Effector memory CD8-positive, alpha-beta T cell (primary cell): ENCODE results near the gene LFNG.

ENCODE experiments used
- ATAC-seq: fragments of 150-1000 bp; cut with Tn5 transposase; replicated peaks from 2 replicates; pipeline ENCODE4 v1.10.0; 2021; ENCODE audit warnings: mild to moderate bottlenecking, moderate library complexity
- DNase-seq, 3 experiments: peaks; one replicate each; pipeline ENCODE4 v3.0.0; 2021
- H3K27ac Mint-ChIP-seq, 2 donors: one replicate each; pipeline ENCODE4 v1.8.0; 2022; ENCODE audit warnings: mild to moderate bottlenecking in 2 of 2, mixed read lengths in 2 of 2, moderate library complexity in 2 of 2
- H3K27me3 Mint-ChIP-seq, 2 donors: one replicate each; pipeline ENCODE4 v1.8.0; 2022; ENCODE audit warnings: mixed read lengths in 2 of 2
- H3K36me3 Mint-ChIP-seq: one replicate; pipeline ENCODE4 v1.8.0; 2022; ENCODE audit warnings: mild to moderate bottlenecking, moderate library complexity, mixed read lengths; ENCODE audit not compliant: insufficient read depth
- H3K4me1 Mint-ChIP-seq, 2 donors: one replicate each; pipeline ENCODE4 v1.8.0; 2022; ENCODE audit warnings: low read depth in 2 of 2, mixed read lengths in 2 of 2
- H3K4me3 Mint-ChIP-seq, 2 donors: one replicate each; pipeline ENCODE4 v1.8.0; 2022; ENCODE audit warnings: mild to moderate bottlenecking in 2 of 2, mixed read lengths in 2 of 2, moderate library complexity in 2 of 2
- H3K9me3 Mint-ChIP-seq, 2 donors: one replicate each; pipeline ENCODE4 v1.8.0; 2022; ENCODE audit warnings: mixed read lengths in 2 of 2

The LFNG gene

DNA sequence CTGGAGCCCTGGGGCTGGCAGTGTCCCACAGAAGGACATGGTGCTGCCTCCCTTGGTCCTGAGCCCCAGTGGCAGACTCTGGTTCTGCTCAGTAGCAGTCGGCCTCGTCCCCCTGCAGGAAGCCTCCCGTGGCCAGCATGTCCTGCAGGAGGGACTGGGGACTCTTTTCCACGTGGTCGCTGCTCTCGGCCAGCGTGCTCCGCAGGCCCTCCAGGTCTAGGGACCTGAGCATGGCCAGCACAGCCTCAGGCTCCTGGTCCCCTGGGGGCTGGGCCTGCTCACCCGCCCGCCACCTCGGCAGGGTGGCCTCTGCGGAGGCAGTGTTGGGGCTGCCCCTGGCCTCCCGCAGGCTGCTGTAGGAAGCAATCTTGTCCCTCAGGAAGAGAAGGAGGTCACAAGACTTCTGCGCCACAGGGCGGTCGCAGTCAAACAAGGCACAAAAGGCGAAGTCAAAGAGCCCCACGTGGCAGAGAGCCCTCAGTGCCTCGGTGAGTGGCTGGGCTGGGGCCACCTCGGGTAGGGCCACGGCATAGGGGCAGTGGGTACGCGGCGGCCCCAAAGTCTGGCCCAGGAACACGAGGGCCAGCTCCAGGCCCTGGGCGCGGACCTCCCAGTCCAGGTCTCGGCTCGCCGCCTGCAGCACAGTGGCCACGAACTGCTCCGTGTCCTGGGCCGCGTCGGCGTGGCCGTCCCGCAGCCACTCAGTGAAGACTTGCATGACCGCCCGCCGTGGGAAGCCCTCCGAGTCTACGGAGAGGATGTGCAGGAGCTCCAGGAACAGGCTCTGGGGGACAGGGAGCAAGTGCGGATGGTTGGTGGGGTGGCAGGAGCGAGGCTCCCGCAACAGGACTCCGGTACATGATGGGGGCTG, 18.6 kb downstream of the LFNG start:
- DNase-seq (no peak), ATAC-seq (no peak)
- Mint-ChIP-seq H3K36me3 (peaks cover 81% of the 10 kb centered on the region), H3K4me1 (peaks cover 0 to 3% of the 10 kb centered on the region in 2 donors), H3K27ac (peak overlapping the region in 1 of 2 donors; percentile 90), H3K27me3 (no peaks in the 10 kb centered on the region), H3K4me3 (no peak overlapping the region), H3K9me3 (no peaks in the 10 kb centered on the region)

DNA sequence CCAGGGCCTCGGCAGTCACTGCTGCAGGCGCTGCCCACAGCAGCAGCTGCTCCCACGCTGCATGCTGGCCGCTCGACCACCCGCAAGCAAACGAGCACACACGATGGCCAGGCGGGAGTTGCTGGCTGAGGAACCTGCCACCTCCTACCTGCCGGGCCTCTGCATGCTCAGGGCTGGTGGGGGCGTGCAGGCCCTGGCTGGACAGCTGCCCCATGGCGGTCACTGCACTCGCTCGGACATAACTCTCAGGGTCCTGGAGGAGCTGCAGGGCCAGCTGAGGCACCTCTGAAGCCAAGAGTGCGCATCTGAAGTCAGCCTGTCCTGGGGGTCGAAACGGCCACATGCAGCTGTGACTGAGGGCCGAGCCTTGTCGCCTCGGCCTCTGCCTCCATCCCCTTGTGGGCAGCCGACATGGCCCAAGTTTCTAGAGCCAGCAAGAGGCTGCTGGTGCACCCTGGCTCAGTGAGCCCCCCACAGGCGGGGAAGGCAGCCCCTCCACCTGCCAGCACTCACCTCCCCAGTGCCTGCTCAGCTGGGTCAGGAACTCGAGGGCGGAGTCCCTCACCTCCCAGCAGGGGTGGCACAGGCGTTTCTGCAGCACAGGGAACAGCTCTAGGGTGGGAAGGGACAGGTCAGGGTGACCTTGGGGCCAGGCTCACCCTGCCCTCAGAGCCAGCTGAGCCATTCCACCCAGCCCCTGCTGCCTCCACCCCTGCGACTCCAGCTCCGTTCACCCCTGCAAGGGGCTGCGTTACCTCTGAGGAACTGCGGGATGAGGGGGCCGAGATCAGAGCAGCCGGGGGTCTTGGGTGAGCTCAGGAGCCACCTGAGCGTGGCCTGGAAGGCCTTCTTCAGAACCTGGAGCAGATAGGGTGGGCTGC, 19.7 kb downstream of the LFNG start:
- DNase-seq (no peak), ATAC-seq (no peak)
- H3K27ac Mint-ChIP-seq = peak overlapping the region in 1 of 2 donors; percentile 90
- peaks cover 88% of the 10 kb centered on the region for H3K36me3 Mint-ChIP-seq
- H3K4me1 Mint-ChIP-seq = peaks cover 0 to 3% of the 10 kb centered on the region in 2 donors
- H3K9me3 Mint-ChIP-seq = no peaks in the 10 kb centered on the region
- H3K27me3 Mint-ChIP-seq = no peaks in the 10 kb centered on the region
- peak overlapping the region in 1 of 2 donors; percentile 27 for H3K4me3 Mint-ChIP-seq

DNA sequence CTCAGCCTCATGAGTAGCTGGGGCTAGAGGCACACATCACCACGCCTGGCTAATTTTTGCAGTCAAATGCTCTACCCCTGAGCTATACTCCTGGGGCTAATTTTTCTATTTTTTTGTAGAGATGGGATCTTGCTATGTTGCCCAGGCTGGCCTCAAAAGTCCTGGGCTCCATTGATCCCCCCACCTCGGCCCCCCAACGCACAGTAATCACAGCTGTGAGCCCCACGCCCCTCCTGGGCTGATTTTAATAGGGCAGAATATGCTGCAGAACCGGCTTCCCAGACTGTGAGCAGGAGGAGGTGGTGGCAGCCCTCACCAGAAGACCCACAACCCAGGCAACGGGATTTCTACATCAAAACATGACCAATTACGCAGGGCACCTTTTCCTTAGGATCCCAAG, 20.6 kb downstream of the LFNG start:
- peaks cover 88% of the 10 kb centered on the region for H3K36me3 Mint-ChIP-seq
- peaks cover 0 to 6% of the 10 kb centered on the region in 2 donors for H3K4me1 Mint-ChIP-seq
- no peaks in the 10 kb centered on the region for H3K9me3 Mint-ChIP-seq
- H3K27me3 Mint-ChIP-seq = no peaks in the 10 kb centered on the region
- H3K27ac Mint-ChIP-seq = peak overlapping the region in 1 of 2 donors; percentile 90
- ATAC-seq (no peak), DNase-seq (no peak)
- no peak overlapping the region for H3K4me3 Mint-ChIP-seq

DNA sequence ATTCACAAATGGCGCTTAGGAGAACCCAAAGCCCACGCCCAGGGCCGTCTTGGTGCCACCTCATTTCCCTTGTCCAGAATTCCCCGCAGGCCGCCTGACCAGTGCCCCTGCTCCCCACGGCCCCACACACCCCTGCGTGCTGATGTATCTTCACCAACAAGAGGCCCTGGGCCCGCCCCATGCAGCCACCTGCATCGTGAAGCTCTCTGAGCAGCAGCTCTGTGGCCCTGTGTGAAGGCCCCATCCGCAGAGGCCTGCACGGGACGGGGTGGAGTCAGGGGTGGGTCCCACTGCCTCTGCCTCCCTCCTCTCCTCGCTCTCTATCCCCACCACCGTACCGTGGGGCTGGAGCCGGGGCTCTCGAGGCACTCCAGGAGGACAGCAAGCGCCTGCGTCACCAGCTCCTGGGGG, 21.1 kb downstream of the LFNG start:
- Mint-ChIP-seq H3K36me3 (peaks cover 88% of the 10 kb centered on the region), H3K9me3 (no peaks in the 10 kb centered on the region), H3K4me1 (peaks cover 0 to 6% of the 10 kb centered on the region in 2 donors), H3K27ac (peak overlapping the region in 1 of 2 donors; percentile 90), H3K27me3 (no peaks in the 10 kb centered on the region), H3K4me3 (no peak overlapping the region)
- no peak for DNase-seq
- ATAC-seq = peak; percentile 15

- Mint-ChIP-seq H3K4me1 (peaks cover 0 to 6% of the 10 kb centered on the region in 2 donors), H3K36me3 (peaks cover 95% of the 10 kb centered on the region), H3K4me3 (no peak overlapping the region), H3K9me3 (no peaks in the 10 kb centered on the region), H3K27me3 (no peaks in the 10 kb centered on the region), H3K27ac (peak overlapping the region in 1 of 2 donors; percentile 90)
- ATAC-seq (no peak), DNase-seq (no peak)
These were observed 21.9 kb downstream of the LFNG start for GRCh38 chr7:2541291-2542010.

DNA sequence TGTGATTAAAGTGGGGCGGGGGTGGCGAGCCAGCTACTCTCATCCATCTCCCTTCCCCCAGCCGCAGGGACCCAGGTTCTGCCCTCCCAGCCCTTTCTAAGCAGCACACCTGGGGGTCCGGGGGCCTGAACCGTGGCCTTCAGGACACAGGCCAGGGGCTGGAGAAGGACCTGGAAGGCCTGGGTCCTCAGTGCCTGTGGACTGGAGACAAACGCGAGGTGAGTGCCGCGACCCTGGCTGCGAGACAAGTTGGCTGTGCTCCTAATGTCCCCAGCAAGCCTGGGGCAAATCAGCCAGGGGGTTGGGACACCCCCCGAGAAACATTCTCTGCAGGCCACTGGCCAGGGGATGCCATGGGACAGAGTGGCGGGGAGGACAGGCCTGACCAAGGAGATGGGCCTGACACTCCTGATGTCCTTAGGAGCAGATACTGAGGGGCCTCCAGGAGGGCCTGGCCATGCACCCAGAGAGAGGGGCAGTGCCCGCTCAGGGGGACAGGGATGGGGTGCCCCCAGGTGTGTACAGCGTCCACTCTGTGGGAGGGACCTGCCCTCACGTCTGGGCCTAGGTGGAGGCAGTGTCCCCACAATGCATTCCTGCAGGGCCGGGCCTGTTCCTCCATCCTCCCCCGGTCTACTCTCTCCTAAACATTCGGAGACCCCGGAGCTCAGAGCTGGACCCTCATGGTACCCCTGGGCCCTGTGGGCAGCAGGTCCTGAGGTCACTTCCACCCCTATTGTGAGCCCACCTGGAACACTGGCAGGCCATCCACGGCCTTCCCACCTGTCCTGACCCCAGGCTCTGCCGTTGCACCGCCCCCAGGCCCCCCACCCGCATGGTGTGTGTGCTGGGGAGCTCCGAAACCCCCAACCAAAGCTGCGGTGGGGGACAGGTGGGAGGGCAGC, 22.7 kb downstream of the LFNG start:
- Mint-ChIP-seq H3K27me3 (no peaks in the 10 kb centered on the region), H3K27ac (peak overlapping the region in 1 of 2 donors; percentile 90), H3K4me1 (peaks cover 0 to 6% of the 10 kb centered on the region in 2 donors), H3K9me3 (no peaks in the 10 kb centered on the region), H3K4me3 (no peak overlapping the region), H3K36me3 (peaks cover 100% of the 10 kb centered on the region)
- no peak for DNase-seq
- no peak for ATAC-seq

DNA sequence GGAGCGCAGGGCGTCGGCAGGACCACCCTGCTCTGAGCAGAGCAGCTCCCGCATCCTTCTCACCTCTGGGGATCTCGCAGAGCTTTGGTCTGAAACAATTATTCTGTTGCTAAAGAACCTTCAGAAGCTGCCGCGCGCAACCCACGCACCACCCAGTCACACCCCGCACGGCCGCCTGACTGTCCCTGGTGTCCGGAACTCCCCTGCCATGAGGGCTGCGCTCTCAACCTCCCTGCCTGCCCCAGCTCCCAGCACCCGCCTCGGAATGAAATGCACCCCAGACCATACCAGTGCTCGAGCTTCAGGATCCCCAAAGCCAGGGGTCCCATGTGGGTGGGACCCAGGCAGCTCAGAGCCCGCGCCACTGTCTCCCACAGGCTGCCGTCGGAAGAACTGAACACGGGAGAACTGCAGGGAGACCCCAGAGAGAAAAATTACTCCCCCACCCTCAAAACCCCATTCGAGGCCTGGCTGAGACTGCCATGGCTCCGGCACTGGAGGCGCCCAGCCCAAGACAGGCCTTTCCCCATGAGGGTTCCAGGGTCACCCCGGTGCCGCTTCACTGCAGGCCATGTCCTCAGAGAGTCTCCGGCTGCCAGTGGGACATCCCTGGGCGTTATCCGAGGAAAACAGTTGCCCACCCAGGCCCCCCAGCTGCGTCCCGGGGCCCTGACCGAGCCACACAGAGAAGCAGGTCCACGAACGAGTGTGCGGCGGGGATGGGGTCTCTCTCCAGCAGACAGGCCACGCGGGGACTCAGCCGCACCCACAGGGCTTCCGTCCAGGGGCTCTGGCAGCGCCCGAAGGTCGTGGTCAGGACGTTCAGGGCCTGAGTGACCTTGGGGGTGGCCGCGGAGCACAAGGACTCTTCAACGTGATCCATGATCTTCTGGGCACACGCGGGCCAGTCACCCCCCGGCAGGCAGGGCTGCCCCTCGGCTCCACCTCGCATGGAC, 23.6 kb downstream of the LFNG start:
- peaks cover 100% of the 10 kb centered on the region for H3K36me3 Mint-ChIP-seq
- H3K4me1 Mint-ChIP-seq = peaks cover 3 to 7% of the 10 kb centered on the region in 2 donors
- ATAC-seq (no peak), DNase-seq (no peak)
- no peaks in the 10 kb centered on the region for H3K27me3 Mint-ChIP-seq
- no peaks in the 10 kb centered on the region for H3K9me3 Mint-ChIP-seq
- peak overlapping the region in 1 of 2 donors; percentile 56 for H3K4me3 Mint-ChIP-seq
- peak overlapping the region in 1 of 2 donors; percentile 90 for H3K27ac Mint-ChIP-seq

GRCh38 chr7:2544541-2545188, 25.1 kb downstream of the LFNG start:
- DNase-seq (no peak), ATAC-seq (no peak)
- H3K36me3 Mint-ChIP-seq = peaks cover 95% of the 10 kb centered on the region
- no peaks in the 10 kb centered on the region for H3K9me3 Mint-ChIP-seq
- H3K4me3 Mint-ChIP-seq = peak overlapping the region in 1 of 2 donors; percentile 56
- peaks cover 10 to 13% of the 10 kb centered on the region in 2 donors for H3K4me1 Mint-ChIP-seq
- H3K27me3 Mint-ChIP-seq = no peaks in the 10 kb centered on the region
- H3K27ac Mint-ChIP-seq = peak overlapping the region in 1 of 2 donors; percentile 90

DNA sequence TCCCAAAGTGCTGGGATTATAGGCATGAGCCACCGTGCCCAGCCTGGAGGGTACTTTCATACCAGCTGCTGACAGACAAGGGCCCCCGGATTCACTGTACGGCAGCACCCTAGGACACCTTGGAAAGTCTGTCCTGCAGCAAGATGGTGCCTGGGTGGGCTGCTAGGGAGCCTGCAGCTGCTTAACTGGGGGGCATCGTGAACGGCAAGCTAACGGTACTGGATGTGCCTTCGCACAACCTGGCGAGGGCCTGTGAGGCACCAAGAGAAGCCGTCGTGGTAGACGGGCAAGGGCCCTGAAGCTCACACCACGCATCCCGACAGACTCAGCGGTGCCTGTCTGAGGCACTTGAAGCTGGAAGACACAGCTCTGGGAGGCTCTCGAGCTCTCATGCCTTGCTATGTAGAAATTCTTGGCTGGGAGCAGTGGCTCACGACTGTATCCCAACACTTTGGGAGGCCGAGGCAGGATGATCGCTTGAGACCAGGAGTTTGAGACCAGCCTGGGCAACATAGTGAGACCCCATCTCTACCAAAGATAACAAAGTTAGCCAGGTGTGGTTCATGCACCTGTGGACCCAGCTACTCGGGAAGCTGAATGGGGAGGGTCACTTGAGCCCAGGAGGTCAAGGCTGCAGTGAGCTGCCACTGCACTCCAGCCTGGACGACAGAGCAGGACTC, 26.3 kb downstream of the LFNG start:
- peak overlapping the region in 1 of 2 donors; percentile 79 for H3K27ac Mint-ChIP-seq
- DNase-seq (no peak), ATAC-seq (no peak)
- peak overlapping the region in 1 of 2 donors; percentile 27 for H3K4me3 Mint-ChIP-seq
- no peaks in the 10 kb centered on the region for H3K9me3 Mint-ChIP-seq
- no peaks in the 10 kb centered on the region for H3K27me3 Mint-ChIP-seq
- peaks cover 13 to 16% of the 10 kb centered on the region in 2 donors for H3K4me1 Mint-ChIP-seq
- H3K36me3 Mint-ChIP-seq = peaks cover 89% of the 10 kb centered on the region

GRCh38 chr7:2546776-2547586, 27.4 kb downstream of the LFNG start:
- H3K27ac Mint-ChIP-seq = peak overlapping the region; percentile 4 to 79
- H3K9me3 Mint-ChIP-seq = no peaks in the 10 kb centered on the region
- DNase-seq (no peak), ATAC-seq (no peak)
- H3K36me3 Mint-ChIP-seq = peaks cover 84% of the 10 kb centered on the region
- no peaks in the 10 kb centered on the region for H3K27me3 Mint-ChIP-seq
- no peak overlapping the region for H3K4me3 Mint-ChIP-seq
- H3K4me1 Mint-ChIP-seq = peaks cover 13 to 16% of the 10 kb centered on the region in 2 donors
